ENCODE results near the gene NETO2. TPM values are rescaled to one million over a fixed set of nuclear protein-coding genes. Genes with fewer than 3 reads are reported as not detected.
"Not testable (repeated sequence)": the region's sequence is repeated elsewhere in the genome, so short reads cannot be mapped to it uniquely, and the experiment has no call there.

Gene NETO2
- total RNA-seq, 6 donors from 2014 or later: 1.0 to 13.7 (median 7.2) TPM

- no peaks in the 10 kb centered on the region for H3K36me3 ChIP-seq
- peaks cover 0 to 7% (median 0%) of the 10 kb centered on the region in 4 donors for H3K27me3 ChIP-seq
- ATAC-seq (ENCODE audit: low FRiP score in 2 of 2) (peak; percentile 90 to 93), DNase-seq (peak in 1 of 2 donors; percentile 86)
- peak overlapping the region in 1 of 4 donors; percentile 80 for H3K27ac ChIP-seq
- H3K9me3 ChIP-seq: no peaks in the 10 kb centered on the region
- peak overlapping the region in 3 of 4 donors; percentile 64 to 70 (median 67) for H3K4me3 ChIP-seq
- 2% methylated on average over 24 to 26 of the region's 26 CpGs for WGBS, 2 donors
- TF ChIP-seq CTCF (IDR thresholded peaks at IDR 0.05) (peak; percentile 65 to 84 (median 82)), POLR2AphosphoS5 (IDR thresholded peaks at IDR 0.05) (no peak), POLR2A (IDR thresholded peaks at IDR 0.05) (no peak), EP300 (IDR thresholded peaks at IDR 0.05) (no peak)
- H3K4me1 ChIP-seq: peaks cover 0 to 33% (median 20%) of the 10 kb centered on the region in 4 donors
Measured at GRCh38 chr16:47141773-47142485, 1.8 kb downstream of the NETO2 start.

- Histone ChIP-seq H3K36me3 (no peaks in the 10 kb centered on the region), H3K4me1 (peaks cover 0 to 33% (median 20%) of the 10 kb centered on the region in 4 donors), H3K4me3 (no peak overlapping the region), H3K27ac (no peak overlapping the region), H3K27me3 (peaks cover 0 to 7% (median 0%) of the 10 kb centered on the region in 4 donors), H3K9me3 (no peaks in the 10 kb centered on the region)
- TF ChIP-seq POLR2A (IDR thresholded peaks at IDR 0.05): no peak
- no peak for TF ChIP-seq EP300 (IDR thresholded peaks at IDR 0.05)
- TF ChIP-seq CTCF (IDR thresholded peaks at IDR 0.05): no peak
- no peak for TF ChIP-seq POLR2AphosphoS5 (IDR thresholded peaks at IDR 0.05)
- DNase-seq: no peak
- no peak for ATAC-seq (ENCODE audit: low FRiP score in 2 of 2)
- 82 to 84% methylated on average over 4 of the region's 4 CpGs for WGBS, 2 donors
Measured at GRCh38 chr16:47140686-47141085, 3.1 kb downstream of the NETO2 start.

- H3K4me1 ChIP-seq: peaks cover 0 to 32% (median 20%) of the 10 kb centered on the region in 4 donors
- no peaks in the 10 kb centered on the region for H3K9me3 ChIP-seq
- DNase-seq (no peak), ATAC-seq (ENCODE audit: low FRiP score in 2 of 2) (no peak)
- no peak overlapping the region for H3K27ac ChIP-seq
- no peak overlapping the region for H3K4me3 ChIP-seq
- TF ChIP-seq CTCF (IDR thresholded peaks at IDR 0.05): no peak
- no peak for TF ChIP-seq POLR2A (IDR thresholded peaks at IDR 0.05)
- TF ChIP-seq POLR2AphosphoS5 (IDR thresholded peaks at IDR 0.05): no peak
- TF ChIP-seq EP300 (IDR thresholded peaks at IDR 0.05): no peak
- no peaks in the 10 kb centered on the region for H3K36me3 ChIP-seq
- 55 to 62% methylated on average over 3 of the region's 3 CpGs for WGBS, 2 donors
- H3K27me3 ChIP-seq: peaks cover 0 to 7% (median 0%) of the 10 kb centered on the region in 4 donors
Measured at GRCh38 chr16:47139561-47140185, 4.1 kb downstream of the NETO2 start.

- peaks cover 0 to 16% (median 12%) of the 10 kb centered on the region in 4 donors for H3K4me1 ChIP-seq
- DNase-seq: peak in 1 of 2 donors; percentile 7
- H3K27me3 ChIP-seq; ATAC-seq (ENCODE audit: low FRiP score in 2 of 2); H3K27ac ChIP-seq; H3K36me3 ChIP-seq; H3K9me3 ChIP-seq; H3K4me3 ChIP-seq: not testable (repeated sequence)
- 85 to 91% methylated on average over 9 of the region's 9 CpGs for WGBS, 2 donors
Measured at GRCh38 chr16:47137925-47138324, 5.8 kb downstream of the NETO2 start.

- TF ChIP-seq EP300 (IDR thresholded peaks at IDR 0.05) (no peak), CTCF (IDR thresholded peaks at IDR 0.05) (no peak), POLR2A (IDR thresholded peaks at IDR 0.05) (no peak), POLR2AphosphoS5 (IDR thresholded peaks at IDR 0.05) (no peak)
- Histone ChIP-seq H3K27me3 (no peaks in the 10 kb centered on the region), H3K9me3 (no peaks in the 10 kb centered on the region), H3K27ac (peak overlapping the region in 1 of 4 donors; percentile 0), H3K4me1 (no peaks in the 10 kb centered on the region), H3K36me3 (no peaks in the 10 kb centered on the region), H3K4me3 (no peak overlapping the region)
- WGBS, 2 donors: 70% methylated on average over 8 of the region's 8 CpGs
- DNase-seq (no peak), ATAC-seq (ENCODE audit: low FRiP score in 2 of 2) (no peak)
Measured at GRCh38 chr16:47136099-47136842, 7.5 kb downstream of the NETO2 start.

All from upper lobe of left lung (tissue), 6 donors.